Skeletal muscle satellite cell (primary cell): ENCODE results near the gene SH3BP2.

Source experiments
- H3K27me3 ChIP-seq: 2 replicates; pipeline ENCODE4 v1.7.0; 2013; ENCODE audit warnings: low read length; ENCODE audit not compliant: control insufficient read depth, insufficient read depth
- H3K36me3 ChIP-seq: 2 replicates; pipeline ENCODE4 v1.7.0; 2013; ENCODE audit warnings: mild to moderate bottlenecking, control low read depth, low read length; ENCODE audit not compliant: insufficient read depth
- H3K4me1 ChIP-seq: 2 replicates; pipeline ENCODE4 v1.7.0; 2013; ENCODE audit warnings: low read length; ENCODE audit not compliant: control insufficient read depth, insufficient read depth
- H3K4me2 ChIP-seq: 2 replicates; pipeline ENCODE4 v1.7.0; 2013; ENCODE audit warnings: mild to moderate bottlenecking, low read length
- H3K4me3 ChIP-seq: 2 replicates; pipeline ENCODE4 v1.7.0; 2013; ENCODE audit warnings: low read length
- H3K9ac ChIP-seq: 2 replicates; pipeline ENCODE4 v1.7.0; 2013; ENCODE audit warnings: mild to moderate bottlenecking, low read depth, low read length, moderate library complexity
- H3K9me3 ChIP-seq: replicated peaks from 2 replicates; pipeline ENCODE4 v1.7.0; 2013; ENCODE audit warnings: mild to moderate bottlenecking, control low read depth, low read length

The SH3BP2 gene

DNA sequence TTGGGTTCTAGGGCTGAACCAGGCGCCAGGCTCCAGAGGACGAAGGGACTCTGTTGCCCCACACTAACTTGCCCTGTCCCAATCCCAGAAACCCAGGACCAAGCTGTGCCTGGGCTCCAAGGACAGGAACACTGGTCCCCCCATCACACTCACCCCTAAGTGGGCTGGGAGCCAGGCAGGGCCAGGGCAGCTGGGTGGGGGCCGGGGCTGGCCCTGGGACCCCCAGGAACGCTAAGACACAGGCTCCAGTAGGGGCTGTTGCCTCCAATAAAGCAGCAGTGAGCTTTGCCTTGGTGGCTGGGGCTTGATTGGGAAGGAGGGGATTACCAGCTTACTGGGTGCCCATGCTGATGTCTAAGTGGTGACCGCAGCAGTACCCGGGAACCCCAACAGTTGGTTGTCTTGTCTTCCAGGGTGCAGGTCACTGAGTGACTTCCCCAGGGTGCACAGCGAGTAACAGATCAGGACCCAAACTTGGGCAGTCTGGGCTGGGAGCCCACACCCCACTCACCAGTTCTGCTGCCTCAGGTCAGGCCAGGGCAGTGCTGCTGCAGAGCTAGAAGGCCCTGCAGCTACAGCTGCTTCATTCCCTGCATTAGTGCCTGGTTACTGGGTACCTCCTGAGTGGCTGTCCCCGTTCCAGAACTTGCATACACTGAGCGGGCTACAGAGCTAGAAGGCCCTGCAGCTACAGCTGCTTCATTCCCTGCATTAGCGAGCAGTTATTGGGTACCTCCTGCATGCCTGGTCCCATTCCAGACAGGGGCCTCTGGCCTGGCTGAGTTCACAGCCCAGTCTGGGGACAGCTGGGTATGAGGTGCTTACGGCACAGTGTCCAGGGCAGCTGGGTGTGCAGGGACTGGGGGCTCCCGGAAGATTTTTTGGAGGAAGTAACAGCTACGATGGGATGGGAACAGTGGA is 41.4 kb downstream of the SH3BP2 start:
- Histone ChIP-seq H3K4me1 (peaks cover 23% of the 10 kb centered on the region), H3K36me3 (peaks cover 64% of the 10 kb centered on the region), H3K9ac (no peak overlapping the region)

DNA sequence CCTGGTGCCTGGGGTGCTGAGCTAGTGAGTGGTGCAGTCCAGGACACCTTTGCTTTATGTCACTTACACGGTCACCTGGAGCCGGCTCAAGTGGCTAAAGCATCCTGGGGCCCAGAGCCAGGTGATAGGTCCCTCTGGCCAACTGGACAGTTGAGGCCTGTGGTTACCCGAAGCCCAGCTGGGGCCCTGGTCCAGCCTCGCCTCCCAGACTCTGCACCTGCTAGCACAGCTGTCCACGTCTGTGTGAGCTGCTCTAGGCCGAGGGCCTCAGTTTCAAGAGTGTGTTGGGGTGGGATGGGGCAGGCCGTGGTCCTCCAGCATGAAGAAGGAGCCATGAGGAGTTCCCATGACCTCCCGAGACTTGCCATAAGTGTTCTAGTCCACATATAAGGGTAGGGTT is 43.1 kb downstream of the SH3BP2 start:
- H3K9me3 ChIP-seq, result no peaks in the 10 kb centered on the region
- no peak overlapping the region for H3K4me3 ChIP-seq
- no peak overlapping the region for H3K4me2 ChIP-seq
- peaks cover 23% of the 10 kb centered on the region for H3K4me1 ChIP-seq
- no peaks in the 10 kb centered on the region for H3K27me3 ChIP-seq
- peaks cover 52% of the 10 kb centered on the region for H3K36me3 ChIP-seq
- H3K9ac ChIP-seq, result no peak overlapping the region

More for the DNA sequence above, 41.4 kb downstream of the SH3BP2 start:
- Histone ChIP-seq H3K4me3 (no peak overlapping the region), H3K27me3 (no peaks in the 10 kb centered on the region), H3K9me3 (no peaks in the 10 kb centered on the region), H3K4me2 (no peak overlapping the region)

DNA sequence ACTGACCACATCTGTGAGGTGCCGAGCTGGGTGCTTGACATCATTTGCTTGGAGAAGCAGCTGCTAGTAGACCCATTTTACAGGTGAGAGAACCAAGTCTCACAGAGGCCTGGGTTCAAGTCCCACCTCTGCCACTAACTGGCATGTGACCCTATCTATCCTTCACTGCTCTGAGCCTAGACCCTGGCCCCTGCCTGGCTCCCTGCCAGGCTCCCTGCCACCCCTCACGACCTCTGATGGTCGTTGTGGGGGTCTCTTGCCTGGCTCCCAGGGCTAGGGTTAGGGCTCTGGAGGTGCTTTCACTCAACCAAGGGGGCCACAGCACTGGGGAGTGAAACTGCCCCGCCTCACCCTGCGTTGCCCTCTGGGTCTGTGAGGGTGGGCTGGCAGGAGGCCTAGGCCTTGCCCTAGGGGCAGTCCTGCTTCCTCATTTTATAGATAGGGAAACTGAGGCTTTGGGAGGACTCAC is 43.5 kb downstream of the SH3BP2 start:
- Histone ChIP-seq H3K9ac (no peak overlapping the region), H3K4me2 (no peak overlapping the region), H3K36me3 (peaks cover 48% of the 10 kb centered on the region), H3K4me3 (no peak overlapping the region), H3K27me3 (no peaks in the 10 kb centered on the region), H3K9me3 (no peaks in the 10 kb centered on the region), H3K4me1 (peaks cover 23% of the 10 kb centered on the region)

- Histone ChIP-seq H3K36me3 (peaks cover 39% of the 10 kb centered on the region), H3K27me3 (no peaks in the 10 kb centered on the region), H3K4me3 (peak overlapping the region; percentile 28), H3K9ac (peak overlapping the region; percentile 57), H3K9me3 (no peaks in the 10 kb centered on the region), H3K4me1 (peaks cover 23% of the 10 kb centered on the region), H3K4me2 (peak overlapping the region; percentile 73)
These were observed 44.4 kb downstream of the SH3BP2 start for GRCh38 chr4:2837110-2837903.

DNA sequence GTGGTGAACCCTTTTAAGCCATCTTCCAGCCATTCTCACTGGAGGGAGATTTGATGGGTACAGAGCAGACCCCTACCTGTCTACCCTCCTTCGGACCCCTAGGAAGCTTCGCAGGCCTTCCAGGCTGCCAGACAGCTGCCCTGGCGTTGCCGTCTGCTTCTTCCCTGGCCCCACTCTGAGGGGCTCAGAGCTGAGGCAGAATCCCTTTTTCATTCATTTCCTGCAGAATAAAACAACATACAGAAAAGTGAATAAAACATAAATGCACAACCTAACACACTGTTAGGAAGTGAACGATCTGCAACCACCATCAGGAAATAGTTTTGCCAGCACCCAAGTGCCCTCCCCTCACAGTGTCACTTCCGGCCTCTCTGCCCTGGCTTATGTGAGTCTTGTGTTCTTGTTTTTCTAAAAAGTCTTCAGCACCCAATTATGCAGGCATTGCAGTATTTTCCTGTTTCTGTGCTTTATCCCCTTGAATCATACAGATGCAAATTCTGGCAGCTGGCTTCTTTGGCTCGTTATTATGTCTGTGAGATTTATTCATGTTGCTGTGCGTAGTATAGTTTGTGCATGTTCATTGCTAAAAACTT is 45.1 kb downstream of the SH3BP2 start:
- peak overlapping the region; percentile 28 for H3K4me3 ChIP-seq
- peaks cover 33% of the 10 kb centered on the region for H3K36me3 ChIP-seq
- no peaks in the 10 kb centered on the region for H3K9me3 ChIP-seq
- peak overlapping the region; percentile 73 for H3K4me2 ChIP-seq
- peaks cover 30% of the 10 kb centered on the region for H3K4me1 ChIP-seq
- no peaks in the 10 kb centered on the region for H3K27me3 ChIP-seq
- H3K9ac ChIP-seq, result peak overlapping the region; percentile 57

DNA sequence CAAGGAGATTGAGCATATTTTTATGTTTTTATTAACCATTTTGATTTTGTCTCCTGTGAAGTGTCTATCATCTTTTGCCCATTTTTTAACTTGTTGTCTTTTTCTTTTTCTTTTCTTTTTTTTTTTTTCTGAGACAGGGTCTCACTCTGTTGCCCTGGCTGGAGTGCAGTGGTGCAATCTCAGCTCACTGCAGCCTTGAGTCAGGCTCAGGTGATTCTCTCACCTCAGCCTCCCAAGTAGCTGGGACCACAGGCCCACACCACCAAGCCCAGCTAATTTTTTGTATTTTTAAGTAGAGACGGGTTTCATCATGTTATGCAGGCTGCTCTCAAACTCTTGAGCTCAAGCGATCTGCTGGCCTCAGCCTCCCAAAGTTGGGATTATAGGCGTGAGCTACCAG is 46.2 kb downstream of the SH3BP2 start:
- peaks cover 31% of the 10 kb centered on the region for H3K4me1 ChIP-seq
- peaks cover 24% of the 10 kb centered on the region for H3K36me3 ChIP-seq
- H3K27me3 ChIP-seq, result no peaks in the 10 kb centered on the region
- H3K4me2 ChIP-seq, result no peak overlapping the region
- H3K4me3 ChIP-seq, result no peak overlapping the region
- no peak overlapping the region for H3K9ac ChIP-seq
- H3K9me3 ChIP-seq, result no peaks in the 10 kb centered on the region

DNA sequence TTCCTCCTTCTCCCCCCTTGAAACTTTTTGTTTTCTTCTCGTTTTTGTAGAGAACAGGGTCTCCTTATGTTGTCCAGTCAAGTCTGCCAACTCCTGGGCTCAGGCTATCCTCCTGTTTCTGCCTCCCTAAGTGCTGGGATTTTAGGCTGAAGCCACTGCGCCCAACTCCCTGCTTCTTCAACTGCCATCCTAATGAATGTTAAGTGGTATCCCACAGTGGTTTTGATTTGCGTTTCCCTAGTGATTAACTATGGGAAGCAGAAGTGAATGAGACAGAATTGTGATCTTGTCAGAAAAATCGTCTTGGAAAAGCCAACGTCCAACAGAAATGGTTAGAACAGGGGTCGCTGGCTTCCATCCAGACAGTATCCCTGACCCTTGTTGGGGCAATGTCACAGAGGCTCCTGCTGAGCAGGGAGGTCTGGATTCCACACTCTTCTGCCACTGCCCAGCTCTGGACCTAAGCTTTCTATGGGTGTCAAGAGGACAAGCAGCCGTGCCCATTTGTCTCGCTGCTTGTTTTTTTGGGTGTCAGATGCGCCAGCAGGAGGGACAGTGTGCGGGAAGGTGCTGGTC is 49.9 kb downstream of the SH3BP2 start:
- H3K9me3 ChIP-seq, result no peaks in the 10 kb centered on the region
- H3K4me1 ChIP-seq, result peaks cover 28% of the 10 kb centered on the region
- H3K27me3 ChIP-seq, result no peaks in the 10 kb centered on the region
- H3K4me2 ChIP-seq, result peak overlapping the region; percentile 94
- no peaks in the 10 kb centered on the region for H3K36me3 ChIP-seq
- peak overlapping the region; percentile 96 for H3K9ac ChIP-seq
- peak overlapping the region; percentile 95 for H3K4me3 ChIP-seq

GRCh38 chr4:2843263-2843940 is 50.5 kb downstream of the SH3BP2 start, which contains the start of gene ADD1:
Gene ADD1 (plus strand): TSS chr4:2843844. CDS start chr4:2875916, 32,072 bp downstream.
- H3K9me3 ChIP-seq, result no peaks in the 10 kb centered on the region
- H3K4me1 ChIP-seq, result peaks cover 26% of the 10 kb centered on the region

GRCh38 chr4:2843941-2844584 is 51.2 kb downstream of the SH3BP2 start:
- Histone ChIP-seq H3K4me3 (peak overlapping the region; percentile 95), H3K4me1 (peaks cover 27% of the 10 kb centered on the region), H3K9me3 (no peaks in the 10 kb centered on the region)

More at GRCh38 chr4:2843263-2843940, 50.5 kb downstream of the SH3BP2 start, which contains the start of gene ADD1:
- Histone ChIP-seq H3K36me3 (no peaks in the 10 kb centered on the region), H3K4me3 (peak within 1 kb of the TSS; percentile 95), H3K9ac (peak within 1 kb of the TSS; percentile 96), H3K27me3 (no peaks in the 10 kb centered on the region), H3K4me2 (peak within 1 kb of the TSS; percentile 94)

DNA sequence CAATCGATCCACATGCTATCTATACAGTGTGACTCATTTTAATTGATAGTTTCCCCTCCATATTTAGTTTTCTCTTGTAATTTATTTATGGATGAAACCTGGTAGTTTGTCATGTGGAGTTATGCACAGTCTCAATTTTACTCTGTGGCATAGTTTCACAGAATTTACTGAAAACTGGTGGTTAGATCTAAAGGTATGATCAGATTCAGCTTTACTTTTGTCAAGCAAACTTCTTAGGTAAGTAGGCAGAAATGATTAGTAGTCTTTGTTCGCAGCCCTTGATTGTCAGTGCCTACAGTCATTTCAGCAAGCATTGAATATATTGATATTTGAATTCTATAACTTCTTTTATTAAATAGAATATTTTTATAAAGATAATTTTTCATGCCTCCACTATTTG is 53.3 kb downstream of the SH3BP2 start:
- Histone ChIP-seq H3K4me3 (no peak overlapping the region), H3K27me3 (no peaks in the 10 kb centered on the region), H3K36me3 (no peaks in the 10 kb centered on the region), H3K4me1 (peaks cover 27% of the 10 kb centered on the region), H3K4me2 (peak overlapping the region; percentile 74), H3K9me3 (no peaks in the 10 kb centered on the region), H3K9ac (no peak overlapping the region)

More at GRCh38 chr4:2843941-2844584, 51.2 kb downstream of the SH3BP2 start:
- peak overlapping the region; percentile 96 for H3K9ac ChIP-seq
- H3K27me3 ChIP-seq, result no peaks in the 10 kb centered on the region
- H3K4me2 ChIP-seq, result peak overlapping the region; percentile 74
- no peaks in the 10 kb centered on the region for H3K36me3 ChIP-seq
